Adipose tissue (tissue), 3 donors: Measurements from ENCODE around the gene PHLDA3. TPM values are rescaled to one million over a fixed set of nuclear protein-coding genes. Genes with fewer than 3 reads are reported as not detected.
"Not testable (repeated sequence)": the region's sequence is repeated elsewhere in the genome, so short reads cannot be mapped to it uniquely, and the experiment has no call there.

Experiments
- H3K27ac ChIP-seq: one replicate; pipeline ENCODE4 v1.5.1; 2013; ENCODE audit warnings: low read depth, low read length
- WGBS, 3 donors: extraction: QIAGEN DNeasy Blood & Tissue Kit; methylation state at CpG; one replicate each; pipeline ENCODE4 v1.1.7; 2013; 5-methylcytosine and 5-hydroxymethylcytosine counted together
- polyA plus RNA-seq, 3 donors: library from polyadenylated mRNA; stranded (reverse); fragments of 200-250 nt; gene quantifications; one replicate each; pipeline ENCODE4 v1.2.3, GENCODE V29; 2013
- donor health status: healthy with polysubstance abuse.
- donor health status: Bipolar disorder and iron deficiency.
- donor health status: healthy.

Gene PHLDA3
- polyA plus RNA-seq, 3 donors, result 15.1 to 390 (median 61.0) TPM

DNA sequence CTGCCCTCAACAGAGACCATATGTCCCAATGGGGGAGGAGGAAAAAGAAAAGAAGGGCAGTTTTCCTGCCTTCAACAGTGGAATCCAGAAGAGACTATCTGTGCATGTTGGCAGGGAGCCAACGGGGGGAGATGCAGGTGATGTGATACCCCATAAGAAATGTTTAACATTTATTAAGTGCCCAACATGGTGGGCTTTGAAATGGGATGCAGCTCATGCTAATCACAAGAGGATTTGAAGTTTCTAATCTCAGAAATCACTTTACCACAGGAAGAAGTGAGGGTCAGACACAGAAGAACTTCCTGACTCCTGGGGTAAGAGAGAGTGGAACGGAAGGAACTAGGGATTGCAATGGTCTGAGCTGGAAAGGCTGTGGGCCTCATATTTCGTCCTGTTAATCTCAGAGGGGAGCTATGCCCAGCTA lies 21.7 kb upstream of the PHLDA3 start:
- WGBS, 3 donors, result 24 to 60% (median 26%) methylated on average over 3 of the region's 3 CpGs

DNA sequence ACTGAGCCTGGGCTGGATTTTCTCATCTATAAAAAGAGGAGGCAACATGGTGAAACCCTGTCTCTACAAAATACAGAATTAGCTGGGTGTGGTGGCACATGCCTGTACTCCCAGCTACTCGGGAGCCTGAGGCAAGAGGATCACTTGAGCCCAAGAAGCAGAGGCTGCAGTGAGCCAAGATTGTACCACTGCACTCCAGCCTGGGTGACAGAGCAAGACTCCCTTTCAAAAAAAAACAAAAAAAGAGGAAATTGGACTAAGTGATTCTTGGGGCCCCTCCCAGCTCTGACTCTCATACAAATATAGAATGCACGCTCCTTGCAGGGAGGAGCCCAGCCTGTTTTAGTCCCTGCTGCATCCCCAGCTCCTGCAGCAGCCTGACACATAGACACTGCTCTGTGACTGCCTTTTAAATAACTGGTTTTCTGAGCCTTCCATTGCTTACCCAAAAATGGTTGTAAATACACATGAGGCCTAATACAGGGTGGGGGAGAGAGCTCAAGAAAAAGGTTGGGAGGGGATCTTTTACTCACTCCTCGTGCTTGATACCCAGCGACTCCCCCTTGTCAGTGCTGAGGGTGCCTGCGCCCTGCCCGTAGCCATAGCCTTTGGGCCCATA lies 20.8 kb upstream of the PHLDA3 start:
- no peak overlapping the region for H3K27ac ChIP-seq
- 72 to 89% (median 76%) methylated on average over 6 of the region's 6 CpGs for WGBS, 3 donors

More for the DNA sequence above, 21.7 kb upstream of the PHLDA3 start:
- no peak overlapping the region for H3K27ac ChIP-seq

DNA sequence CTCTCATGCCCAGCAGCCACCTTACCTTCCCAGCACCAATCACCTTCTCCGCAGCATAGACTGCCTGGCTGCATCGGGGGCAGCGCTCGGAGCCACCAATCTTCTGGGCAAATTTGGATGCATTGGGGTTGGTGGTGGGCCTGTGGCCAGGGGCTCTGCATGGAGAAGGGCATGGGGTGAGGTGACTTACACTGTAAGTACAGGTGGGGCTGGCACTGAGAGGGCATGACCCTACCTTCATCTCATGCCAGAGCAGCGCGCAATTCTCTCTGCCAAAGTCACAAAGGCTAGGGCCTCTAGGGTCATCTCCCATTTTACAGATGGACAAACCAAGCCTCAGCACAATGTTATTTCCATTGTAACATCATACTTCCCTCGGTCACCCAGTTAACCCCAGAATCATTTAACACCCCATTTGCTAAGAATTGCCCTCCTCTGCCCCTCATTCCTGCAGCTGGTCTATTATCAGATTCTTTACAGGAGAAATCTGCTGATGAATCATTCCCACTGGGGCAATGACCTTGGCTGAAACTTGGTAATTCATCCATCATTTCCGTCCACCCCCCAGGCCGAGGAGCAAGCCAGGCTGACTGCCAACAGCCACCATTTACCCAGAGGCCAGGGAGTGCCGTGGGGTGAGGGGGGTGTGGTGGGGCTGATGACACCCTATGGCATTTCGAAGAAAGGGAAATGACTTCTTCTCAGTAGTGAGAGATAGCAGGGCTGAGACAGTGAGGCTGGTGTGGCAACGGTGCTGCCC lies 20.0 kb upstream of the PHLDA3 start:
- WGBS, 3 donors, result 53 to 69% (median 57%) methylated on average over 12 of the region's 12 CpGs
- no peak overlapping the region for H3K27ac ChIP-seq

DNA sequence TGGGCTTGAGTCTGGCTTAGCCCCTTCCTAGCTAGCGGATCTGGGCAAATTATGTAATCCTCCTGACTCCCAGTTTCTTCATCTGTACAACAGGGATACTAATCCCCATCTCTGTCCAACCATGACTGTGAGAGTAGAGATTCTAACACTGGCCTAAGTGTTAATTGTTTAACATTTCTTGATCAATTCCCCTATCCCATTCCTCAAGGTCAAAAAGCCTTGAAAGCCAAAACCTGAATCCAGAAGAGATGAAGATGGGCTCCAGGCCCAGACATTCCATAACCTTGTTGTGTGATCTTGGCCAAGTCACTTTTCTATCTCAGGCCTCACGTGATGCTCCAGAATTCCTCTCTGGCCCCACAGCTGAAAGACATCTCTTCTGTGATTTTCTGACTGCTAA lies 18.8 kb upstream of the PHLDA3 start:
- 69 to 74% (median 71%) methylated on average over 2 of the region's 2 CpGs for WGBS, 3 donors
- H3K27ac ChIP-seq, result no peak overlapping the region

DNA sequence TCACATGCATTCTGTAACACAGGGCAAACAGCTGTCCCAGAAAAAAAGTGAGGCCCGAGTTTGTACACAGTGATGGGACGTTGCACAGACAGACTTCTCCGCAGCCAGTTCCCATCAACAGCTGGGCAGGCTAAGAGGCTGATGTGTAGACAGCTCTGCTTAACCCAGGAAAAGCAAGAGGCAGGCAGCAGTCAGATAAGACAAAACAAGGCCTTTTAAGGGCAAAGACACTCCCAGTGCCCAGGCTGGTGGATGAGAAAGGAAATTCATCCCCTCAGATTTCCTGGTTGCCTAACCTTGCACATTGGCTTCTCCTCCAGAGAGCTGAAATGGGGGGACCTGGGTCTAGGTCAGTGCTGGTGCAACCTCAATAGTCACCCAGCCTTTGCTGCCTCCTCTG lies 17.2 kb upstream of the PHLDA3 start:
- 36 to 76% (median 40%) methylated on average over 3 of the region's 3 CpGs for WGBS, 3 donors
- no peak overlapping the region for H3K27ac ChIP-seq

DNA sequence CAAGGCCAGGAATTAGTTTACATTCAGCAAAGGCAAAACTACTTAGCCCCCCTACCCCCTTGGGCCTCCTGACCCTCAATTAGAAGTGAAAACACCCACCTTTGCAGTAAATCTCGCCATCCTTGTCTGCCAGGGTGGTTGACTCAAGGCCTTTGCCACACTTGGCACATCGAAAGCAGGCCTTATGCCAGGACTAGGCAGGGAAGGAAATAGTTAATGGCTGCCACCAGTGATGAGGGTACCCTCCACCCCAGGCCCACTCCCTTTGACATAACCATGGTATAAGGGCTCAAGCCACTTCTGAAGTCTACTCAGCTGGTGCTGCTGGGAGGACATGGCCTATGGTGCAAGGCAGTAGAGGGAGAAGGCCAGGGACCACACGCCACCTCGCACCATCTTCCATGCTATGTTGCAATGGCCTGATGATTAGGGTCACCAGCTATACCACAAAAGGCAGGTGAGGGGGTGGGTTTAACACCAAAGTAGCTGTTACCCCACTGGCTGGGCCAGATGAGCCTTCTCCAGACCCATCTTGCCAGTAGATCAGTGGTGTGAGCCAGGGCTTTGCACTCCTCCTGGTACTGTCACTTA lies 16.3 kb upstream of the PHLDA3 start:
- no peak overlapping the region for H3K27ac ChIP-seq
- WGBS, 3 donors, result 90 to 94% (median 90%) methylated on average over 4 of the region's 4 CpGs

DNA sequence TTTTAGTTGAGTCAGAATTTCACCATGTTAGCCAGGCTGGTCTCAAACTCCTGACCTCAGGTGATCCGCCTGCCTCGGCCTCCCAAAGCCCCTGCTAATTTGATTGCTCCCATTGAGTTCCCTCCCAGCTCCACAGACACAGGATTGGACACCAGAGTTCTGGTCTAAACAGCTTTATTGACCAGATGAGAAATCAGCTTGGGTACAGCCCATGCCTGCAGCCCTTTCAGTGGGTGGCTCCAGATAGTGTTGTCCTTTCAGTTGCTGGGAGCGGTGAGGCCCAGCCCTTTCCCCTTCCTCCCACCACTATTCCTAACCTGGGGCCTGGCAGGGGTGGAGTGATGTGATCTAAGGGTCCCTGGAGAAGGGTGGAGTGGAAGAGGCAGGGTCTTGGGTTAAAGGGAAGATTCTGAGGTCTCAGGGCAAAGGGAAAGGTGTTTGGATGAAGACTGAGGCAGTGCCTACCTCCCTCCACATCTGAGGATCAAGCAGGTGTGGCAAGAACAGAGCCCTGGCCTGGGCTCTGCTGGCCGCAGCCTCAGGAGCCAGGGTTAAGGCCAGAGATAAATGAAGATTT lies 14.5 kb upstream of the PHLDA3 start:
- 87 to 98% (median 92%) methylated on average over 4 of the region's 4 CpGs for WGBS, 3 donors
- H3K27ac ChIP-seq, result no peak overlapping the region

DNA sequence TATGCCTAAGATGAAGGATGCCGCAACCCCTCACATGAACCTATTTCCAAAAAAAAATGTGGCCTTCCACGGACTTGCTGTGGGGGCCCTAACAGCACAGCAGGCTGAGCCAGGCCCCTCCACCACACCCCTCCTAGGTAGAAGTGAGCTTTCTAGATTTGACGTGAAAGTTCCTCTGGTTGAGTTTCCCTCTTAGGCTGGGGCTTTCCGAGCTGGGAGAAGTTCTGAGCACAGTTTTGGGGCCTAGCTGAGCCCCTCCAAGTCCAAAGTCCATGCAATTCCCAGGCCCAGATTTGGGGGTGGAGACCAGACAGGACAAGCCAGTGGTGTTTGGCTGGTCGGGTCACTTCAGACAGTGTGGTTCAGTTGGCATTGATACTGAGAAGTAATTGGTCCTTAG lies 13.8 kb upstream of the PHLDA3 start:
- 73 to 81% (median 79%) methylated on average over 5 of the region's 5 CpGs for WGBS, 3 donors
- no peak overlapping the region for H3K27ac ChIP-seq

DNA sequence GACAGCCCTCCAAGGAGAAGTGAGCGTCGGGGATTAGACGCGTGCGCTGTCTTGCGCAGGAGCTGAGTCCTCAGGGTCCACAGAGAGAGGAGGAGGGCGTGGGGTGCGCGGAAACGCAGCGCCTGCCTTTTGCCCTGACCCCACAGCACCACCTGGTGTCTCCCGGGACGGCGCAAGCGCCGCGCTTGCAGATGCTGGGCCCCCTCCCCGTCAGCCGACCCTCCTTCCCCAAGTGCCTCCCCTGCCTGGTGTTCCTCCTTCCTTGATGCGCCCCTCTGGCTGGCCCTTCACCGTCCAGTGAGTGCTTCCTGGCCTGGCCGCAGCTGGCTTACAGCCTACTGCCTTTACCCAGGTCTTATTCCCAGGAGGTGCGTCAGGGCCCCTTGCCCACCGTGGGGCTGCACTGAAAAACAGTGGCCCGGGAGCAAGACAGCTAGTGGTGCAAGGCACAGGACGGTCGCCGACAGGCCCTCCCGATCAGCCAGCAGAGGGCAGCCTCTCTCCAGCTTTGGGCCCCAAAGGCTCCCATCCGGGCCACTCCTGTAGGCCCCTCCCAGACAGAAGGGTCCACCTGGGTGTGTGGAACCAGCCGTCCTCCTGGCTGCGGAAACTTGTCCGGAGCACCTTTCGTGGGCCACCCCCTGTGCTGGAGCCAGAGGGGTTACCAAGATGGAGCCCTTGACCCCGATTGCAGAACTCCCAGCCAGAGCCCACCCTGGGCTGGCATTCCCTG lies 12.9 kb upstream of the PHLDA3 start:
- 7 to 10% (median 8%) methylated on average over 35 of the region's 35 CpGs for WGBS, 3 donors
- H3K27ac ChIP-seq, result no peak overlapping the region

DNA sequence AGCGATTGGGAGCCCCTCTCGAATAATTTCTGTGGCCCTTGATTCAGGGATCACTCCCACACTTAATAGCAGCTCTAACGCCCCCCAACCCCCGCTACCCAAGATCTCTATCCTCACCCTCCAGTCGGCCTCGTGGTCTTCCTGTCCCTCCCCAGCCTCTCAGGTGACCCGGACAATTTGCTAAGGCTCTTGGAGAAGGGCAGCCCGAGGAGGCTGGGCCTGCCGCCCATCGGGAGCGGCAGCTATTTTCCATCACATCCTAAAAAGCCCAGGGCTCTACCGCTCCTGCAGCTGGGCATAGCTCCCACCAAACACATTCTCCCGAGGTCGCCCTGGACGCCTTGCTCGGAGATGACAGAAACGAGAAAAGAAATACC lies 12.0 kb upstream of the PHLDA3 start:
- H3K27ac ChIP-seq, result no peak overlapping the region
- 6 to 11% (median 9%) methylated on average over 17 of the region's 17 CpGs for WGBS, 3 donors

DNA sequence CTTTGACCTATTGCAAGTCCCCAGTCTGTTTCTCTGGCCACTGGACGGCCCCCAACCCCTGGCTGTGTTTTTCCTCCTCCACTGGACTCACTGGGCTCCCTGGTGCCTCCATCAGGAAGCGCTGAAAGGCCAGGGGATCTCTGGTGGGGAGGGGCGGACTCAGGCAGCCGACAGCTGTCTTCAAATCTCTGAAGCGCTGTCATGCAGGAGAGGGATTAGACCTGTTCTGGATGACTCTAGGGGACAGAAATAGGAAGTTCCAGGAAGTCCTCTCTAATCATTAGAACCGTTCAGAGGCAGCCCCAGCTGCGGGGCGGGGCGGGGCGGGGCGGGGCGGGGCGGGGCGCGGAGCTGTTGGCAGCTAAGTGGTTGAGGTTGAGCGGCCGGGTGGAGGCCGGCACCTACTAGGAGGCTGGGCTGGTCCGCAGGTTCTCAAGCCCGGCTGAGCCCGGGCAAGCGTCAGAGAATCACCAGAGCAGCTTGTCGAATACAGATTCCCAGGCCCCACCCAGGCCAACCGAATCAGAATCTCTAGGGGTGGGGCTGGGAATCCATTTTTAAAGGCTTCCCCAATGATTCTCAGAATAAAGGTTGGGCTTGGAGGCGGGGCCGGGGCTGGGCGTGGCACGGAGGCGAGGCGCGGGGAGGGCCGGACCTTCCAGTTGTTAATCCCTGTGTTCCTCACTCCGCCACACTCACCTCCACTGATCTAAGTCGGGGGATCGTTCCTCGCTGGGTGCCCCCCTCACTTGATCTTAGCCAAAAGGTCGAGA lies 11.4 kb upstream of the PHLDA3 start:
- WGBS, 3 donors, result 4 to 7% (median 6%) methylated on average over 36 to 37 of the region's 37 CpGs
- H3K27ac ChIP-seq, result no peak overlapping the region

DNA sequence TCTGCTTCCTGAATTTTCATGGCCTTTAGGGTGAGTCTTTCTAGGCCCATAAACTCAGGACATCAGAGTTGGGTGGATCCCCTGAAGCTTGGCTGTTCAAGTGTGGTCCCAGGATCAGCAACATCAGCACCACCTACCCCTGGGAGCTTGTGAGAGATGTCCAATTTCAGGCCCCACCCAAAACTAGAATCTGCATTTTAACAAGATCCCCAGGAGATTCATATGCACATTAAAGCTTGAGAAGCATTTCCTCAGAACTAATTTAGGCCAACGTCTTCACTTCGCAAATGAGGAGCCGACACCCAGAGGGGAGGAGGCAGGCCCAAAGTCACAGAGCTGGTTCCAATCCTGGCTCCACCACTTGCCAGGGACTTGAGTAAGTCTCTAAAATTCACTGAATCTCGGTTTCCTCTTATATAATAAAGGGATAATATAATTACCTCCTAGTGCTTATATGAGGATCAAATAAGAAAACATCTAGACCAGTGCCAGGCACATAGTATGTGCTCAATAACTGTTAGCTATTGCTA lies 10.3 kb upstream of the PHLDA3 start:
- 64 to 83% (median 69%) methylated on average over 4 of the region's 4 CpGs for WGBS, 3 donors
- H3K27ac ChIP-seq, result no peak overlapping the region

DNA sequence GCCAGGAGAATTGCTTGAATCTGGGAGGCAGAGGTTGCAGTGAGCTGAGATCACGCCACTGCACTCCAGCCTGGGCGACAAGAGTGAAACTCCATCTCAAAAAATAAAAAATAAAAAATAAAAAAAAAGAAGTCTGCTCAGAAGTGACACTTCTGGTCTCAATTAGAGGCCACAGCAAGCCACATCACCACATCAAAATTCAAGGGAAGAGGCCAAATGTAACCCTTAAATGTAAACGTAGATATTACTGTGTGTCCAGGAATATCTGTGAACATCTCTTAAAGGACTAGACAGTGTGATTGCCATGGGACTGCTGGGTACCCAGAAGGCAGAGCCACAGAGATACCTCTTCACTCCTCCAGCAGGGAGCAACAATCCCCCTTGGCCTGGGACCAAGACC lies 9.7 kb upstream of the PHLDA3 start:
- H3K27ac ChIP-seq, result not testable (repeated sequence)
- 90 to 93% (median 92%) methylated on average over 3 of the region's 3 CpGs for WGBS, 3 donors

DNA sequence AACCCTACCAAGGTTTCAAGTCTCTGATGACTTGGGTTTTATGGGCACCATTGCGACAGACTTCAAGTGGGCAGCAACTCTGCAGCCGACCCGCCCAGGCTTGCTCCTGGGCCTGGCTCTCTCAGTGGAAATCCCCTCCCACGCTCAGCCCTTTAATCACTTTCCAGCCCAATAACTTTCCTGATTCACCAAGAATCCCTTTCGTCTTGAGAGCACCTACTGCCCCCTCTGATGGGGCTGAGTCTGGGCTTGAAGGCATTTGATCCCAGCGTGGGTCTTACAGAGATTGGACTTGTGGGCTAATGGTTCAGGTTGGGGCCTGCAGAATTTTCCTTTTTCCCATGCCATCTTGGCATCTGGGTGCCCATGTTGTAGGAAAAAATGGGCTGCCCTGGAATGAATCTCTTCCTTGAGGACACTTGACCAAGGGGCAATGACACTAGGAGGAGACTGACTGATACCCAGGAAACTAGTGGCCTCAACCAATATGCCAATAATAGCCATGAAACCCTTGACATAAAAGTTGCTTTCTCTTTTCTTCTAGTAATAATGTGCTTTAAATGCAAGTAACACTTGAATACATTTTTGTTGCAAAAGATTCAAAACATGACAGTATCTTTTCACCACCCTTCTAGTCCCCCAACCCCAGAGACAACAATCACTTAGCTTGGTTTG lies 7.8 kb upstream of the PHLDA3 start:
- WGBS, 3 donors, result 64 to 89% (median 76%) methylated on average over 6 of the region's 6 CpGs

DNA sequence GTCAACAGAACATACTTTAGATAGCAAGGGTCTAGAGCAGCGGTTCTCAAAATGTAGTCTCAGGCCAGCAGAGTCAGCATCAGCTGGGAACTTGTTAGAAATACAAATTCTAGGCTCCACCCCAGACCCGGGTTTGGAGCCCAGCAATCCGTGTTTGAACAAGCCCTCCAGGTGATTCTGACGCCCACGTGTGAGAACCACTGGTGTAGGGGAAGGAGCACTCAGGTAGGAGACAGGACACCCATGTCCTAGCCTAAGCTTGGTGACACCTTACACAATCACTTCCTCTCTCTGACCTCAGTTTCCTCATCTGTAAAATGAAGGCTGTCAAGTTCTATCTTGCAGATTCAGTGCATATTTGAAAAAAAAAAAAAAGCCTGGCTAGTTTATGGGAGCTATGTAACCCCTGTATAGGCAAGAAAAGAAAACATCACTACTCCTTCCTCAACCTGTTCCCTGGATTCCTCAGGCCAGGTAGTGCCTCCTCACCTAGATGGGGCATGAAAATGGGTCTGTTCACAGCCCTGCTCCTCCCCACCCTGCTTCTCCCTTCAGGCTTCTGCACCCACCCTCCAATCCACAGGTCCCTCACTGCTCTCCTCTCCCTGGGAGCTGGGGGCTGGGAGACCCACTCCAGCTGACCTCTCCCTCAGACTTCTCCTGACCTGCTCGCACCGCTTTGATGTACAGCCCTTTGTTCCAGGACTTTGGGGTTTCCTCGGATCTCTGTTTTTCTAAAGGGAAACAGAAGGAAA lies 7.1 kb upstream of the PHLDA3 start:
- WGBS, 3 donors, result 74 to 83% (median 80%) methylated on average over 8 of the region's 8 CpGs
- H3K27ac ChIP-seq, result no peak overlapping the region

More for the DNA sequence above, 7.8 kb upstream of the PHLDA3 start:
- no peak overlapping the region for H3K27ac ChIP-seq

DNA sequence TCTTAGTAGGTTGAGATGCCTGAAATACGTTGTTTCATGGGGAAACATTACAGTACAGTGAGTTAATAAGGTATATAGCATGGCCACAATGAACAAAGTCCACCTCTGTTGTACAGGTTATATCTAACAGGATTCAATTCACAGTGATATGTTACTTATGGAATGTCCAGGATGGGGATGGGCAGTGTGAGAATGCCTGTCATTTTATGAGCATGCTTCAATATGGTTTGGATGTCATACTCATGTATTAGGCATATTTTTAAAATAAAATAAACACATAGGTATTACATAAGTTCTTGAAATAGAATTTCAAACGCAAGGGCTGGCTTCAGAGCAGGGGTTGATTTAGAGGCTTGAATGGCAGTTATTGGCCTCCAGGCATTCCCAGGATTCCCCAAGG lies 6.1 kb upstream of the PHLDA3 start:
- H3K27ac ChIP-seq, result no peak overlapping the region
- WGBS, 3 donors, result 56 to 83% (median 78%) methylated on average over 2 of the region's 2 CpGs

DNA sequence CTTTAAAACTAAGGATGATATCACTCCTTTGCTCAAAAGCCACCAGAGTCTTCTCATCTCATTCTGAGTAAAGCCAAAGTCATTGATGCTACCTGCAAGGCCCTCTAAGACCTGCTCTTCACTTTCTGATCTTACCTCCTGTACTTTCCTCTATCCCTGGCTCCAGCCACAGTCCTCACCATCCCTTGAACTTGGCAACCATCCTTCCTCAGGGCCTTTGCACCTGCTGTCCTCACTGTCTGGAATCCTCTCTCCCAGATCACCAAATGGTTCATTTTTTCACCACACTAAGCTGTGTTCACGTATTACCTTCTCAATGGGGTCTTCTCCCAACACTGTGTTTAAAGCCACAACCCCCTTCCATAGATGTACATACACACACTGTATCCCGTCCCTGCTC lies 4.3 kb upstream of the PHLDA3 start:
- no peak overlapping the region for H3K27ac ChIP-seq
- 90 to 93% (median 93%) methylated on average over 2 of the region's 2 CpGs for WGBS, 3 donors
